GM12891 (cell line): ENCODE results near the gene CRTC1.

Source experiments
- POLR2A ChIP-seq: IDR thresholded peaks from 2 replicates; pipeline ENCODE4 v1.6.1; 2011; ENCODE audit warnings: low read depth, low read length, control low read depth
- POLR2AphosphoS5 ChIP-seq: IDR thresholded peaks from 2 replicates; pipeline ENCODE4 v1.6.1; 2011; ENCODE audit warnings: low read depth, low read length, control low read depth
- SPI1 ChIP-seq: IDR thresholded peaks from 2 replicates; pipeline ENCODE4 v1.6.1; 2011; ENCODE audit warnings: low read depth, low read length, control low read depth
- TAF1 ChIP-seq: IDR thresholded peaks from 2 replicates; pipeline ENCODE4 v1.6.1; 2011; ENCODE audit warnings: low read depth, low read length, control low read depth

DNA sequence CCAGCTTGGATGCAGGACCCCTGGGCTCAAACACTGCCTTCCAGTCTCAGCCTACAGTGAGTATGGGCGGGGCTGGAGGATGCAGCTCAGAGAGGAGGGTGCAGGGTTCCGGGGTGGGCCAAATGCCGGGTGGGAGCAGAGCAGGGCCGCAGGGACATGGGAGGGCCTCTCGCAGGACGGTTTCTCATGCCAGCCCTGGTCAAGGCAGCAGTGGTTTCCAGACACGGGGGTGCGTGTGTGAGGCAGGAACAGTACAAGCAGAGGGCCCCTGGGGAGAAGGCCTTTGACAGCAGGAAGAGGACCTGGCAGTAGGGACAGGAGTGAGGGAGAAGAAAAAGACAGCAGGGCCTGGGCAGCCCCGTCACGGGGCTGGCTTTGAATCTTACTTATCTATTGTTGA, 34.1 kb downstream of the CRTC1 start:
- no peak for TF ChIP-seq POLR2A
- TF ChIP-seq SPI1, result no peak
- TF ChIP-seq POLR2AphosphoS5, result no peak
- no peak for TF ChIP-seq TAF1
